CD4-positive, alpha-beta T cell treated with Interleukin-1 beta for 1 hour (primary cell): ENCODE data around the gene REG1B.

ENCODE experiments used
- DNase-seq, 2 donors: peaks; one replicate each; pipeline ENCODE4 v3.0.0-alpha.2; 2020 to 2022

The REG1B gene, protein sequence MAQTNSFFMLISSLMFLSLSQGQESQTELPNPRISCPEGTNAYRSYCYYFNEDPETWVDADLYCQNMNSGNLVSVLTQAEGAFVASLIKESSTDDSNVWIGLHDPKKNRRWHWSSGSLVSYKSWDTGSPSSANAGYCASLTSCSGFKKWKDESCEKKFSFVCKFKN

DNA sequence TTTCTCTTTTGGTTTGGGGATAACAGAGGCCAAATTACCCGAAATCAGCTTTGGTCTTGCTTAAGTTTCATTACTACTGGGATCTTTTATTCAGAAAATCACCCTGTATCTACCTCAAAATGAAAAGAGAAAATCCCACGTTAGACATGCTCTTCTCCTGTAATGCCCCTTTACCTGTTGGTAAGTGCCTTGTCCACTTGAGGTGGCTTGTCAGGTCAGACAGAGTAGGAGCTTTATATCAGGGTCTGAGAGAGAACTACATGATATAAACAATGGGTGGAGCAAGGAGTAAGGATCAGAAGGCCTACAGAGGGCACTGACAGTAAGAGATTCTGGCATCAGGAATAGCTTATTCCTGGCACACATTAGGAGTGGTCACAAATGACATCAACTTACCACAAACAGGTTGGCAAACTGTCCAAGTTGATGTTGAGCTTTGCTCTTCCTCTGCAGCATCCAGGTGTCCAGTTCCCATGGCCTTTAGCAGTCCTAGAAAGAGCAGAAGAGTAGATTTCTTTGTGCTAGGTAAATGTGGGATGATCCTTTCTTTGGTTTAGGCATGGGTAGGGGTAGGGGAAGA lies at the start of gene REG1B:
Gene REG1B, minus strand, starts transcription at position 209 of the 580 bp plus-strand sequence. CDS start 381 bp downstream, outside the sequence.
- DNase-seq, result no peak

DNA sequence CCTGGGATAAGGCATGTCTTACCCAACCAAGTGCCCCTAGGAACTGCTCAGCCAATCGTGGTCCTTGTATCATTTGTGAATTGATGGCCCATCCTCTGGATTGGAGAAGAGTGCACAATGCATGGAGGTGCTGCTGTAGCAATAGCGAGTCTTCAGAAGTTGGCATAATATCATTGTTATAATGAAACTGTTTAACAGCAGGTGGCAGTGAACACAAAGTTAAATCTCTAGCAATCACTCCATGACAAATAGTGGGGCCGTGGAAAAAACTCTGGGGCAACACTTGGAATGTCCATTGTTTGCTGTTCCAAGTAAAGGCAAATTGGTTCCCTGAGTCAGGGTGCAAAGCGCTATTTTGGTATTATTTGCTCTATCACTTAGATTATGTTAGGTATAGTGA lies 43.9 kb upstream of the REG1B start:
- DNase-seq, result no peak

DNA sequence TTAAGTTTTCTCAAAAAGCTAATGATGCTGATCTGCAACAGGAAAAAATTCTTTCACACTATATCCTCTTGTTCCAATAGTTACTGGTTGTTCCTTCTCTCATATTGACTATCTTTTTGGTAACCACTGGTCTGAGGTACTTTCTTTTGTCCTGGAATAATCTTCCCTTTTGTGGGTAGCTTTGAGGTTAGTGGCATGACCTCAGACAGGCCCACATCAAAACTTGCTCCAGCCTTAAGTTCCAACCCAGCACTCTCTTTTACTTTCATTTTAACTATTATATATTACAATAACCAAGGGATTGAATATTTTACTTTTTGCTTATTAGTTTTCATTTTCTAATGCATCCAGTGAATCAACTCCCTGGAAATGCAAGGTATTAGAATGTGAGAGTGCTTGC lies 42.0 kb upstream of the REG1B start:
- no peak for DNase-seq

DNA sequence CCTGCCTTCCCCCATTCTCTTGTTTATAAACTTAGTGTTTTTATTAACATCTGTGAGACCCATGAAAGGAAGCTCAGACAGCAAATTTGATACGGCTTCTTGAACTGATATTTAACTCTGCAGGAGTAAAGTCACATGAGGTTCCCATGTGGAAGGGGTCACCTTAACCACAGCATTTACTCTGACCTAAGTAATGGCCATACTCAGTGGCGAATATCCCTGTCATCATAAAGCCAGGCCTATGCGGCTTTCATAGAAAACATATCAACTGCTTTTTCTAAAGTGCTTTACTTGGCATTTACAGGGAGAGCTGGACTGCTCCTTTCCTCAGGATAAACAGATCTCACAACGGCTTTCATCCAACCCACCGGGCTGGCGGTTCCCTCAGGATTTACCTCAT lies 41.5 kb upstream of the REG1B start:
- DNase-seq, result no peak

DNA sequence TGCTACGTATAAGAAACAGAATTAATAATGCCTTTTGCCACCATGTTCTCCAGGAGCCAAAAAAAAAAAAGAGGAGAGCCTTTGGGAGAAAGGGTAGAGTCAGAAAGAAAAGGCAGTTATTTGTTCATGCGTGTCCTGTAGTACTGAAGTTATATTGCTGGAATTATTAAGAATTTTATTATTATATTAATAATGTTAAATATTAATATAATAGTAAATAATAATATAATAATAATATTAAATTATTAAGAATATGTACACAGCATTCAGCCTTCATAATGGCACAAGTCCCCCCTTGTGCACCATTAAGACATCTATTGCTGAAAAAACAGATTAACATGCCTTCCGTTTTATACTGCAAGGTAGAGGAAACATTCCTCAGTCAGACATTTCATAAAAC lies 40.6 kb upstream of the REG1B start:
- no peak for DNase-seq

DNA sequence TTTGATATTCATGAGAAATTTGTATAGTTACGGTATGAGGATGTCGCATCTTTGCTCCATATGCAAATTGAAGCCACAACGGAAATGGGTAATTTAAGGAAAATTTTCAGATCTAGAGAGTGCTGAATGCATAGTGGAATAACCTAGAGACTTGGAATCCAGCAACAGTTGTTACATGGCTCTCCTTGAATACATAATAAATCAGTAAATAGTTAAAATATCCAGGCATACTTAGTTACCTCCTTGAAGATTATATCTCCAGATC lies 37.9 kb upstream of the REG1B start:
- DNase-seq, result no peak

DNA sequence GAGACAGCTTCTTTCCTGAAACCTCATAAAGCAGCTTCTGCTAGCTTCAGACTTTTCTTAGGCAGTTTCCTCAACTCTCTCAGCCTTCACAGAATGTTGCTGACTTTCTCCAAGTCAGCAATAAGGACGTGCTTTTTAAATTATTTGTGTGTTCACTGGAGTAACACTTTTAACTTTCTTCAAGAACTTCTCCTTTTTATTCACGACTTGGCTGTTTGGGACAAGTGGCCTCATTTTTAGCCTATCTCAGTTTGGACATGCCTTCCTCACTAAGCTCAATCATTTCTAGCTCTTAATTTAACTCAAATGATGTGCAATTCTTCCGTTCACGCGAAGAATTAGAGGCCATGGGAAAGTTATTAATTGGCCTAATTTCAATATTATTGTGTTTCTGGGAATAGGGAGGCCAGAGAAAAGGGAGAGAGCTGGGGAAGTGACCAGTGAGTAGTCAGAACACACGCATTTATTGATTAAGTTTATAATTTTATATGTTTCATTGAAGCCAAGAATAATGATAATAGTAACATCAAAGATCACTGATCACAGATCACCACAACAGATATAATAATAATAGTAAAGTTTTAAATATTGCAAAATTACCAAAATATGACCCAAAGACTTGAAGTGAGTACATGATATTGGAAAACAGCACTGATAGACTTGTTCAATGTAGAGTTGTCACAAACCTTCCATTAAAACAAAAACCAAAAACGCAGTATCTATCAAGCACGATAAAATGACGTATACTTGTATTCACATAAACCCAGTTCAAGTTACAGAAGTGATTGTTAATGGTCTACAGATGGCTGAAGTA lies 37.3 kb upstream of the REG1B start:
- no peak for DNase-seq

DNA sequence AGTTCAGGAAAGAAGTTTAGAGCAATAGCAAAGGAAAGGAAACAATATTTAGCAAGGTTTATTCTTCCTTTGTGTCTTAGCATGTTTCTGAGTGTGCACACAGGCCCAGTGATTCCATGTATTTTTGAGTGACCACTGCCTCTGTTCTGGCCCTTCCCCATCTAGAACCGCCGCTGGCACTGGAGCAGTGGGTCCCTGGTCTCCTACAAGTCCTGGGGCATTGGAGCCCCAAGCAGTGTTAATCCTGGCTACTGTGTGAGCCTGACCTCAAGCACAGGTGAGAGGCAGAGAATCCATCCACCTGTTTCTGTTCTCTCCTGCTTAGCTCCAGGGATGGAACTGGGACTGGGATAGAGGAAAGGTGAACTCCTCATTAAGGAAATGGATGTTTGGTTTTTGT lies 34.9 kb upstream of the REG1B start:
- no peak for DNase-seq

DNA sequence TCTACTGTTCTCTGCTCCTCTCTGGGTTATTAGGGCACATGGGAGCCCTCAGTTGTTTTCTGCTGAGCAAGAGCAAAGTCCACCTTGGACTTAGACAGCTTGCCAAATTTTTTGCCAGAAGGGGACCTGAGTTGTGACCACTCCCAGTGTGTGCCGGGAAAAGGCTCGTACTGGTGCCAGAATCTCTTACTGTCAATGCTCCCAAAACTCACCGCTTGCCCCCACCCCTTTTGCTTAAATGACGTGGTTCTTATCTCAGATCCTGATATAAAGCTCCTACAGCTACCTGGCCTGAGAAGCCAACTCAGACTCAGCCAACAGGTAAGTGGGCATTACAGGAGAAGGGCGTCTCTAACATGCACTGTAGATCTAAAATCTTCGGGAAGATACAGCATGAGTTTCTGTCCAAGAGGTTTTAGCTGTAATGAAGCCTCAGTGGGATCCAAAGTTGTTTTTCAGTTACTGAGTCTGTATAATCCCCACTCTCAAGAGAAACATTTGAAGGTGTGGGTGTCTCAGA lies 32.5 kb upstream of the REG1B start, which contains the start of gene REG1A:
Gene REG1A, plus strand, starts transcription at position 295 of the 520 bp plus-strand sequence. CDS start 374 bp downstream, outside the sequence.
- DNase-seq, result no peak

DNA sequence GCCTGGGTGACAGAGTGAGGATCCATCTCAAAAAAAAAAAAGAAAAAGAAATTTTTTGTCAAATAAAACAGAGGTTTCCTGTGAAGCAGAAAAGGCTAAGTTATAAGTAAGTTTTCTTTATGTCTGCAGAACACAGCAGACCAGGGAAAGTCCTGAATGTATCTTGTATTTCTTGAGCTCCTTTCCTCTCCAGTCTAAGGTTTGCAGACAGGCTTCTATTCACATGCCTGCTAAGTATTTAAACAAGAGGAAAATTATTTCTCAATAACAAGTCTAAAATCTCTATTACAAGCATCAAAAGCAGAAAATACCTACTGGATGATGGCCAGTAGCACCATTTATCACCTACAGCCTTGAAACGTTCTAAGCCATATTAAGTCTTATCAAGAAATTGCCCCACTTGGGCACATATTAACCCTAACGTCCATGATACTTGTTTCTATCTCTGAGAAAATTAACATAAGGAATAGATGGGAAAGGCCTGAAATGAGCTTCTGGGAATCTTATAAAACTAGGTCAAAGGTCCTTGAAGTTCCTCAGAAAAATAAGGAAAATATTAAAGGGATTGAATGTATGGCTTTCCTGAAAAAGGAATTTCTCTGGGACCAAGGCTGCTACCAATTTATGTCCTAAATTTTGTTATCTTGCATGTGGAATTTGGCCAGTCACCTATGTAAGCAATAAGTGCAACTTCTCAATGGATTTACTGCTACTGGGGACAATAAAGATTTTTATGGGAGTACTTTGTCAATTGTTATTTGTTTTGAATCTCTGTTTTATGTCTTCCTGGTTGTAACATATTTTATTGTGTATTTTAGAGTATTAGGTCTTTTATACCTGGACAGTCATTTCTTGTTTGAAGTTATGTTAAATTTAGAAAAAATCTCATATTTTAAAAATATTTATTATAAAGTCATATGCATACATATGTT lies 29.5 kb upstream of the REG1B start:
- DNase-seq, result no peak

DNA sequence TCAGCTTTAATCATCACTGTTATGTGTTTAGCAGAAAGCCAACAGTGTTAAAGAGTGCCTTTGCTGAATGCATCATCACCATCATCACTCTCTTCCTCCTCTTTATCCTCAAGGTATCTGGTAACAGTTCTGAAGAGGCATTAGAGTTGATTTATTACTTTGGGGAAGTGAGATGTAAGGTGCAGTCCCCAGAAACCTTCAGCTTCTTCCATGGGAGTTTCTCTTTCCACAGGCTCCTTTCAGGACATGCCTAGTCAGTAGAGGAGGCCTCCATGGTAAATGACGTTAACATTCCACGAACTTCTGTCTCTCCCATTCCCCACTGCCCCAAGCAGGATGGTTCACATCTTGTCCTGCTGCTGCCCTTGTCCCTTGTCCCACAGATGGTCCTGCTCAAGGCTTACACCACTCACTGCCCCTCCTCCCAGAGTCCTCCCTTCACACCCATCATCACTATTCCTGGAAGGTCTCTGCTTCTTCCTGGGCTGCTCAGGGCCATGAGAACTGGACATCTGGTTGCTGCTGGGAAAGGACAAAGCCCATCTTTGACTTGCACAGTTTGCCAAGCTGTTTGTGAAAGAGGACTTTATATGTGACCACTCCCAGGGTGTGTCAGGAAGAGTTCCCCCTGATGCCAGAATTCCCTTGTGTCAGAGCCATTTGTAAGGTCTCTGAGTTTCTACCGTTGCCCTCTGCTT lies 27.2 kb upstream of the REG1B start:
- no peak for DNase-seq

DNA sequence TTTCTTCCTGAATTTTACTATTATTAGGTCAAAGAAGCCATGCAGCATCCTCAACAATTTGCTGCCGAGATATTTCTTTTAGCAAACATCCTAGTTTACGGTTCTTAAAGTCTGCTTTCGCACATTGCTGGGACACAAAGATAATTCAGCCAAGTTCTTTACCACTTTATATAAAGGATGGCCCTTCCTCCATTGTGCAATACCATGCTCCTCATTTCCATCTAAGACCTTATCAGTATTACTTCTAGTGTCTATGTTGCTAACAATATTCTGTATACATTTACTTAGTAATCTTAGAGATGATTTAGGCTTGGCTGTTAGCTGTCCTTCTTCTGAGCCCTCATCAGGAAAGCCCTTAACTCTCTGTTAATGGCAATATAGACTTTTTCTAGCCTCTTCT lies 24.5 kb upstream of the REG1B start:
- DNase-seq, result no peak

DNA sequence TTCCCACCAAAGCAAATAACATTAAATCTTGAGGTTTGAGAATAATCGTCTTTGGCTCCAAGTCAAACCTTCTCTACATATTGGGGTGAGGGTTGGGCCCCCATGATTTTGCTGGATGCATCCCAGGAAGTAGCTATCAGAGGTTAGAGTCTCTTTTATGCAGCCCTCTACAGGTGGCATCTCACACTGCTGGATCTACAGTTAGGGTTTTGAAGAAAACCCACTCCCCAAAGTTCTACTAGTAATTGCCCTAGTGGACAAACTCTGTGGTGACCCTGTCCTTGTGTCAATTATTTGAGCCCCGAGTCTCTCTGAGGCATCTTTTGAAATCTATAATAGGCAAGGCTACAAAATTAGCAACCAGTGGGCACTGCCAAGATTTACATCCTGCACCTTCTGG lies 17.5 kb upstream of the REG1B start:
- DNase-seq, result no peak

DNA sequence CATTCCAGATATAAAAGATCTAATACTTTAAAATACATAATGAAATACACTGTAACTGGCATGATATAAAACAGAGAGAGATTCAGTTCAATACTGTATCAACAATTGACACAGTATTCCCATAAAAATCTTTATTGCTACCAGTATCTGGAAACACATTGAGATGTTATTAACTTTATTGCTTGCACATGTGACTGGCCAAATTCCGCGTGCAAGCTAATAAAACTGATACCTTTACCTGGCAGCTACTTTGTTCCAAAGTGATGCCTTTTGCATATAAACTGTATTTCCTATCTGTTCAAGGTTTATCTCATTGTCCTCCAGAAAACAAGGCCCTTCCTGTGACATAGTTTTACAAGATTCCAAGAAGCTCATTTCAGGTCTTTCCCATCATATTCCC lies 15.4 kb upstream of the REG1B start:
- no peak for DNase-seq

DNA sequence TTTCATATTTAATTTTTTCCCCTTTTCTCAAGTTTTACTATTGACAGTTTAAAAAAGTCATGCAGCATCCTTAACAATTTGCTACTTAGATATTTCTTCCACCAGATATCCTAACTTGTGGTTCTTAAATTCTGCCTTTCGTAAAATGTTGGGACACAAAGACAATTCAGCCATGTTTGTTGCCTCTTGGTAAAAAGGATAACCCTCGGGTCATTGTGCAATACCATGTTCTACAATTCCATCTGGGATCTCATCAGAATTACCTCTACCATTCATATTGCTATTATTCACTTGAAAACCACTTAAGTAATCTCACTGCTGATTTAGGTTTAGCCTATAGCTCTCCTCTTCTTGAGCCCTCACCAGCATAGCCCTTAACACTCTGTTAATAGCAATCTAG lies 13.2 kb upstream of the REG1B start:
- no peak for DNase-seq

DNA sequence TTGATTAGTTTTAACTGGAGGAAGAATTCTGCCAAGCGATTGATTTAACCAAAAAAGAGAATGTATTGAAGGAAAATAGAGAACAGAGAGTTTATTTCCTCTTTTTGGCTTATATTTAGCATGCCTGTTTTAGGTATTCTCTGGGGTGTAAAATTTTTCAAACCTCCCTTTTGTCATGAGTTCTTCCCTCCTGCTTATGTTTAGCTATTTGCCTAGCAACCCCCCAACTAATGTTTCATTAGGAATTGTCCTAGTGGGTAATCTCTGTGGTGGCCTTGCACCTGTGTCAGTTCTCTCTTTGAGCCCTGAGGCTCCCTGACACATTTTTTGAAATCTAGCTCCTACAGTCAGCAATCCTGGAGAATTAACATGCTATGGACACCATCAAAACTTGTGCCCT lies 12.5 kb upstream of the REG1B start:
- peak in 1 of 2 donors; percentile 11 for DNase-seq

DNA sequence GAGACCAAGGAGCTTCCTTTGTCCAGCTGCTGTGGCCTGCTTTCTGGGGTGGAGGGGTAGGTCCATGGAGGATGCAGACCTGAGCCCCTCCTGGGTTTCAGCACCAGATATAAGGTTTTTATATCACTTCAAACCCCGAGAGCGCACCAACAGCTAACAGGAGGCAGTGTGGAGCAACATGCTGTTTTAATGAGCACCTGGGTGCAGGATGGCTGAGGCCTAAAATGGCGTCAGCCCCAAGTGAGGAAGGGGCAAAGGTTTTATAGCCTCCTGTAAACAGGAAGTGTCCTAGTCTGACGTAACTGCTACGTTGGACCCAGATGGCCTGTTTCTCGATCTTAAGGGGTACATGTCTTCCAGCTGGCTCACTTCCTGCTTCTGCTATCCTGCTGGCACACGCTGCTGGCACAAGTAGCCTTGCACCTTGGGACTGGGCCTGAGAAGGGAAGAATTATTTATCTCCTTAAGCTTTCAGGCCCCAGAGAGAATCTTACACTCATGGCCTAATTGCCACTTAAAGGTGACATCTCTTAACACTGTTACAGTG lies 11.4 kb upstream of the REG1B start:
- DNase-seq, result peak in 1 of 2 donors; percentile 30

DNA sequence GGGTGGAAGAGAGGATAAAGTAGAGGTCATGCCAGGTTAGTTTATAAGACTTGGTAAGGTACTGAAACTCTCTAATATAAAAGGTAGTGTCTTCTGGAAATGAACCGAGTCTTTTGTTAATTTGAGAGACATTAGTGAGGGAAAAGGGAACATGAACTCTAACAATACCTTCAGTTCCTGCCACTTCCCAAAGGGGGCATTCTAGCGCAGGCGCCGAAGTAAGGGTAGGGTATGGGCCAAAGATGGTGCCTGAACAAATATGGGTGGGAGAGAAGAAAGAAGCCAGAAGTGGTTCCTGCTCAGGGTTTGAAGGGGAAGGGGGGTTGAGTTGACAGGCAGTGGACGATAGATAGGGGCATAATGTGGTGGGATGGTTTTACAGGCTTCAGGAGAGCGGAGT lies 10.1 kb upstream of the REG1B start:
- no peak for DNase-seq

DNA sequence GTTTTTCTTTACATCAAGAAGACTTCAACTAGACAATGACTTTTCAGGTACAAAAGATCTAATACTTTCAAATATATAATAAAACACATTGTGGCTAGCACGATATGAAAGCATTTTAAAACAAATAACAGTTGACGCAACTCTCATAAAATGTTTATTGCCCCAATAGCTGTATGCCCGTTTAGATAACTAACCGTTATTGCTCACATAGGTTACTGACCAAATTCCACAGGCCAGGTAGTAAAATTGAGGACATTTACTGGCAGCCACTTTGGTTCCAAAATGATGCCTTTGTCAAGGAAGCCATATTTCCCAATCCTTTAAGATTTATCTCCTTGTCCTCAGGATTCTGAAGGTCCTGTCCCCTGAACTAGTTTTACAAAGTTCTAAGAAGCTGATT lies 2.9 kb upstream of the REG1B start:
- DNase-seq, result no peak

DNA sequence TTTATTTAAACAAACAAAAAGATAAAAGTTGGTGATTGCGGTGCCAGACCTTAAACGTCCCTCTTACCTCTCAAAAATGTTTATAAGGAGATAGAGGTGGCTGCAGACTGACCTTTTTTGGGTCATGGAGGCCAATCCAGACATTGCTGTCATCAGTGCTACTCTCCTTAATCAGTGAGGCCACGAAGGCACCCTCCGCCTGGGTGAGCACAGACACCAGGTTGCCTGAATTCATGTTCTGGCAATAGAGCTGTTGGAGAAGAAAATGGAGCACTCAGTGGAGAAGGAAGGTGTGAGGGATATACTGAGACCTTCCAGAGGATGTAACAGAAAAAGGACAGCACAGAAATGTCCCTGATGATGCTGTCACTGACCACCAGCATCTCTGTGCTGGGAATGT lies 1.5 kb downstream of the REG1B start:
- DNase-seq, result no peak

DNA sequence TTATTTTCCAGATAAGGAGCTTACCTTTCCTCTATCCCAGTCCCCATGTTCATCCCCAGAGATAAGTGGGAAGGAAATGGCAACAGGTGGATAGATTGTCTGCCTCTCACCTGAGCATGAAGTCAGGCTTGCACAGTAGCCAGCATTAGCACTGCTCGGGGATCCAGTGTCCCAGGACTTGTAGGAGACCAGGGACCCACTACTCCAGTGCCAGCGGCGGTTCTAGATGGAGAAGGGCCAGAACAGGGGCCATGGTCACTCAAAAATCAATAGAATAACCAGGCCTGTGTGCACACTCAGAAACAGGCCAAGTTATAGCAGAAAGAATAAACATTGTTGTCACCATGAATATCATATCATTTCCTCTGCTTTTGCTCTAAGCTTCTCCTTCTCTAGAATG lies 2.4 kb downstream of the REG1B start:
- no peak for DNase-seq

DNA sequence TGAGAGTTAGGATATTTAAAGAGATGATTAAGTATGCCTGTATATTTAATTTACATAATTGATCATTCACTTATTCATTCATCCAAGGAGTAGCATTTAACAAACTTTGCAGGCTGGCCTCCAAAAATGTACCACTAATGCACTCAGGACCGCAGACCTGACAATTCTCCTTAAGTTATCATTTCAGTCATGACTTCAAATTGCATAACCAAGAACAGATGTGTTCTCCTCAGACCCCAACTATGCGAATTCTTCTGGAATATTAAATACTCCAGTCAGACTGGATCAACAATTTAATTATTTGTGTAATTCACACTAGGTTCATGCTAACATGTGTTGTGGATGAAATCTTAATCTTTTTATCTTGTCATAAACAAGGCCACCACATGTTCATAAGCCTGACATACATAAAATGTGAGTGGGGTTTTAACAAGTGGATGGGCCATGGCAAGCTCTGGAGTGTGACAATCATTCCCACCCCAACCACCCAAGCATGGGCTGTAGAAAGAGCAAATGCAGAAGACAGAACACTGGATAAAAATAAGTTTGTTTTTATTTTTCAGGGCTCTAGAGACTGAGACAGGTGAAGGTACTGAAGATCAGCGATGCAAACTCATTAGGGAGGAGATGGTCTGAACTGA lies 3.2 kb downstream of the REG1B start:
- no peak for DNase-seq
